Measurements from ENCODE around the gene WDR88.

- no peak for TF ChIP-seq POLR2AphosphoS5 (IDR thresholded peaks at IDR 0.05; ENCODE audit: low read depth, low read length)
- no peak for TF ChIP-seq TAF1 (IDR thresholded peaks at IDR 0.05; ENCODE audit: borderline replicate concordance, insufficient read depth, low read length)
- TF ChIP-seq REST (IDR thresholded peaks at IDR 0.05; ENCODE audit: insufficient read depth in 1 of 2, low read depth in 2 of 2, low read length in 2 of 2), result no peak
- no peak for TF ChIP-seq SIN3A (IDR thresholded peaks at IDR 0.05; ENCODE audit: borderline replicate concordance, insufficient read depth, low read length)
- TF ChIP-seq FOXP2 (optimal IDR thresholded peaks at IDR 0.05; ENCODE audit: borderline replicate concordance, extremely low read depth, extremely low read length, insufficient read depth), result no peak
Observed at GRCh38 chr19:33193269-33193864, 61.5 kb downstream of the WDR88 start.
